DOHH2 (cell line): ENCODE results near the gene TRRAP.

Source experiments
- CTCF ChIP-seq: fragments of 200-600 bp; sonication (generic); IDR thresholded peaks from one replicate; pipeline ENCODE4 v1.5.1; 2014; ENCODE audit warnings: antibody characterized with exemption, mild to moderate bottlenecking, low read depth, low read length; ENCODE audit not compliant: poor library complexity, severe bottlenecking
- EZH2phosphoT487 ChIP-seq: fragments of 200-600 bp; sonication (generic); IDR thresholded peaks from 2 replicates; pipeline ENCODE4 v1.6.1; 2017; ENCODE audit warnings: borderline replicate concordance, mild to moderate bottlenecking, antibody characterized with exemption, low read length, moderate library complexity, mixed read lengths

DNA sequence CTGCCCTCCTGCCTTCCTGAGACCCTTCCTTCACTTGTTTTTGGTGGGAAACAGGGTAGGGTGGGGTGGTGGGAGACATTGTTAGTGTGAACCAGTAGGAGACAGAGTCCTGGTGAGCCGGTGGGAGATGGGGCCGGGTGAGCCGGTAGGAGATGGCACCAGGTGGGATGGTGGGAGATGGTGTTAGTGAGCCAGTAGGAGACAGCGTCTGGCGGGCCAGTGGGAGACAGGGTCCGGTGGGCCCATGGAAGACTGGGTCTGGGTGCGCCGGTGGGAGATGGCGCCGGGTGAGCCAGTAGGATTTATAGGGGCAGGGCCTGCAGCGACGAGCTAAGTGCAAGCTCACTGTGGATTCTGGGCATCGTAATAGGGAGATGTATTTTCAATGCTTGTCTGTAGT is 116.8 kb downstream of the TRRAP start:
- TF ChIP-seq CTCF (no peak), EZH2phosphoT487 (no peak)
